Endothelial cell of umbilical vein (primary cell): ENCODE data around the gene KRTAP1-3. TPM values are rescaled to one million over a fixed set of nuclear protein-coding genes. Genes with fewer than 3 reads are reported as not detected.

ENCODE experiments used
- BruUV-seq: library from RNA; stranded (reverse); fragments of 400-500 nt; replicated peaks from 2 replicates; lab custom pipeline; 2021; lab: Mats Ljungman, UMichigan
- CTCF ChIA-PET: fragments of 300-600, 350-600 bp; sonication (Branson Sonifier 250); formaldehyde crosslinking; loops from one replicate; lab custom pipeline; 2021; ENCODE audit warnings: antibody characterized with exemption, inconsistent platforms; lab: Charles Lee
- POLR2A ChIA-PET: fragments of 300-600, 350-600 bp; sonication (Branson Sonifier 250); formaldehyde crosslinking; loops from one replicate; lab custom pipeline; 2021; ENCODE audit warnings: antibody characterized with exemption, inconsistent platforms; lab: Charles Lee
- DNase-seq: peaks from one replicate; pipeline ENCODE4 v3.0.0-alpha.2; 2011; ENCODE audit warnings: low read depth, low spot score
- FAIRE-seq: peaks from 2 replicates; lab custom pipeline; 2011; peaks lifted over from hg19 to GRCh38; lab: Jason Lieb, UNC
- H2AFZ ChIP-seq: 2 replicates; pipeline ENCODE4 v1.6.0; 2012; ENCODE audit warnings: low read depth, low read length, control low read depth, inconsistent platforms
- H3K27ac ChIP-seq: 2 replicates; pipeline ENCODE4 v1.5.1; 2011; ENCODE audit warnings: low read depth, mild to moderate bottlenecking, control low read depth, low read length, moderate library complexity; ENCODE audit not compliant: insufficient read depth
- H3K27me3 ChIP-seq, 2 experiments: 2 replicates each; pipeline versions ENCODE4 v1.6.0 to v1.6.1; 2011; ENCODE audit warnings: low read length in 2 of 2, mixed read lengths in 1 of 2; ENCODE audit not compliant: control insufficient read depth in 2 of 2, insufficient read depth in 2 of 2
- H3K36me3 ChIP-seq, 2 experiments: 2 replicates in 1 of 2; 3 replicates in 1 of 2; pipeline ENCODE4 v1.5.1; 2011; ENCODE audit warnings: low read length in 2 of 2, mild to moderate bottlenecking in 1 of 2, moderate library complexity in 1 of 2; ENCODE audit not compliant: control insufficient read depth in 2 of 2, insufficient read depth in 2 of 2; ENCODE audit errors: extremely low read depth in 1 of 2
- H3K4me1 ChIP-seq: 3 replicates; pipeline ENCODE4 v1.5.1; 2011; ENCODE audit warnings: mild to moderate bottlenecking, low read length; ENCODE audit not compliant: control insufficient read depth, insufficient read depth; ENCODE audit errors: extremely low read depth
- H3K4me2 ChIP-seq: 2 replicates; pipeline ENCODE4 v1.6.1; 2011; ENCODE audit warnings: low read length, control low read depth, mixed read lengths; ENCODE audit not compliant: insufficient read depth
- H3K4me3 ChIP-seq, 3 experiments: fragments of 200-600 bp in 1 of 3; sonication (generic), shearing (Covaris generic) in 1 of 3; replicated peaks in 1 of 3; 2 replicates each; pipeline ENCODE4 v1.5.1; 2011 to 2016; ENCODE audit warnings: control low read depth in 3 of 3, low read length in 3 of 3, mild to moderate bottlenecking in 2 of 3, inconsistent platforms in 1 of 3, low read depth in 1 of 3, moderate library complexity in 1 of 3; ENCODE audit not compliant: insufficient read depth in 1 of 3
- H3K79me2 ChIP-seq: 2 replicates; pipeline ENCODE4 v1.6.0; 2012; ENCODE audit warnings: low read length, inconsistent platforms; ENCODE audit not compliant: control insufficient read depth, insufficient read depth
- H3K9ac ChIP-seq: replicated peaks from 2 replicates; pipeline ENCODE3; 2011; ENCODE audit warnings: low read length, control low read depth; ENCODE audit not compliant: insufficient read depth; ENCODE audit errors: extremely low read depth
- H3K9me1 ChIP-seq: replicated peaks from 3 replicates; pipeline ENCODE4 v1.6.0; 2011; ENCODE audit warnings: mild to moderate bottlenecking, low read length; ENCODE audit not compliant: control insufficient read depth, insufficient read depth; ENCODE audit errors: extremely low read depth
- H3K9me3 ChIP-seq: replicated peaks from 2 replicates; pipeline ENCODE4 v1.5.1; 2012; ENCODE audit warnings: low read length, inconsistent platforms; ENCODE audit not compliant: control insufficient read depth, insufficient read depth
- H4K20me1 ChIP-seq: replicated peaks from 2 replicates; pipeline ENCODE3; 2011; ENCODE audit warnings: mild to moderate bottlenecking, low read length; ENCODE audit not compliant: control insufficient read depth, insufficient read depth; ENCODE audit errors: extremely low read depth
- EZH2 ChIP-seq: IDR thresholded peaks from 2 replicates; pipeline ENCODE4 v1.6.1; 2012; ENCODE audit warnings: borderline replicate concordance, low read depth, mild to moderate bottlenecking, moderate library complexity, low read length, inconsistent platforms; ENCODE audit not compliant: severe bottlenecking
- GATA2 ChIP-seq: IDR thresholded peaks from 2 replicates; pipeline ENCODE4 v1.7.0; 2011; ENCODE audit warnings: low read depth, mild to moderate bottlenecking, moderate library complexity, mixed read lengths, low read length; ENCODE audit not compliant: insufficient read length, insufficient read depth
- POLR2AphosphoS5 ChIP-seq: IDR thresholded peaks from 2 replicates; pipeline ENCODE4 v1.6.1; 2012; ENCODE audit warnings: low read depth, mild to moderate bottlenecking, control low read depth, low read length, moderate library complexity; ENCODE audit not compliant: insufficient read depth
- dilution Hi-C: fragments of 300-500 bp; cut with MboI; formaldehyde crosslinking; loops from one replicate; pipeline ENCODE4 v1.15.0; 2019; ENCODE audit warnings: low sequenced_read_pairs; ENCODE audit not compliant: extremely low pct_ligation_motif_present
- intact Hi-C: fragments of 100-400 bp; cut with micrococcal nuclease; formaldehyde crosslinking; loops from one replicate; pipeline ENCODE4 v1.10.0; 2022
- polyA plus RNA-seq, 4 experiments: library from polyadenylated mRNA; depleted of rRNA in 3 of 4; stranded (reverse) in 3 of 4; unstranded in 1 of 4; fragments of >200 nt; gene quantifications; 2 replicates each; pipeline versions ENCODE4 v1.2.1 to v1.2.3, GENCODE V29; 2011 to 2012; ENCODE audit warnings: missing spikeins in 1 of 4
- total RNA-seq: library from RNA; stranded (reverse); gene quantifications from 2 replicates; pipeline ENCODE4 v1.2.3, GENCODE V29; 2021

Gene KRTAP1-3
- total and polyA plus RNA-seq, 2 donors (not counting 3 experiments of a cell fraction or from before 2014, with no cell fraction given): not detected

GRCh38 chr17:41008811-41009210 is 25.9 kb downstream of the KRTAP1-3 start, which contains the start of gene KRTAP3-1:
KRTAP3-1 (minus strand) TSS chr17:41009128; CDS start chr17:41009074, 54 bp downstream.
- no peaks in the 10 kb centered on the region for H3K9me1 ChIP-seq
- intact Hi-C loops: no loop called here
- H4K20me1 ChIP-seq: no peaks in the 10 kb centered on the region
- CTCF ChIA-PET: interaction anchor here (1.0 kb wide), 1 partner anchor 47 kb away, joined by 4 read pairs; no protein-coding TSS in a partner anchor
- H3K79me2 ChIP-seq: no peaks in the 10 kb centered on the region
- no peaks in the 10 kb centered on the region for H3K36me3 ChIP-seq
- no peaks in the 10 kb centered on the region for H3K9me3 ChIP-seq
- DNase-seq: no peak
- dilution Hi-C loops: no loop called here
- POLR2A ChIA-PET: no interaction called here
- no TSS peak for BruUV-seq
- no peak within 1 kb of the TSS for H3K9ac ChIP-seq
- no peak for FAIRE-seq
- H3K4me2 ChIP-seq: no peak within 1 kb of the TSS
- H3K4me1 ChIP-seq: no peaks in the 10 kb centered on the region
- H3K27ac ChIP-seq: no peak within 1 kb of the TSS
- H3K4me3 ChIP-seq: no peak within 1 kb of the TSS
- peaks cover 0 to 1% of the 10 kb centered on the region in 2 experiments for H3K27me3 ChIP-seq
- H2AFZ ChIP-seq: no peak within 1 kb of the TSS
- TF ChIP-seq GATA2: no peak

- H4K20me1 ChIP-seq: no peaks in the 10 kb centered on the region
- no peaks in the 10 kb centered on the region for H3K79me2 ChIP-seq
- no TSS peak for BruUV-seq
- no peaks in the 10 kb centered on the region for H3K4me1 ChIP-seq
- dilution Hi-C loops (no loop called here), intact Hi-C loops (no loop called here)
- FAIRE-seq: no peak
- H3K4me3 ChIP-seq: no peak overlapping the region
- H3K4me2 ChIP-seq: no peak overlapping the region
- no peaks in the 10 kb centered on the region for H3K9me3 ChIP-seq
- H3K36me3 ChIP-seq: no peaks in the 10 kb centered on the region
- TF ChIP-seq POLR2AphosphoS5 (no peak), EZH2 (no peak)
- DNase-seq: no peak
- H3K27me3 ChIP-seq: no peaks in the 10 kb centered on the region
- H3K9me1 ChIP-seq: no peaks in the 10 kb centered on the region
- CTCF ChIA-PET: no interaction called here
- H3K9ac ChIP-seq: no peak overlapping the region
- POLR2A ChIA-PET: no interaction called here
- no peak overlapping the region for H2AFZ ChIP-seq
- no peak overlapping the region for H3K27ac ChIP-seq
These were observed 30.3 kb downstream of the KRTAP1-3 start for GRCh38 chr17:41004397-41004796.
